Bronchial epithelial cell (primary cell): Measurements from ENCODE around the gene FOXF2. TPM values are rescaled to one million over a fixed set of nuclear protein-coding genes. Genes with fewer than 3 reads are reported as not detected.
A peak's percentile ranks its signal among the peaks of the same experiment; 100 is the strongest.

ENCODE experiments used
- DNase-seq: peaks from one replicate; pipeline ENCODE4 v3.0.0-alpha.2; 2010; ENCODE audit warnings: low read depth
- FAIRE-seq: peaks from 2 replicates; lab custom pipeline; 2011; peaks lifted over from hg19 to GRCh38; lab: Jason Lieb, UNC
- H3K27me3 ChIP-seq: 2 replicates; pipeline ENCODE4 v1.5.1; 2011; ENCODE audit warnings: low read length; ENCODE audit not compliant: control insufficient read depth, insufficient read depth
- H3K36me3 ChIP-seq: 2 replicates; pipeline ENCODE4 v1.5.1; 2011; ENCODE audit warnings: low read length; ENCODE audit not compliant: control insufficient read depth, insufficient read depth
- H3K4me3 ChIP-seq: 2 replicates; pipeline ENCODE4 v1.5.1; 2011; ENCODE audit warnings: mild to moderate bottlenecking, low read depth, low read length, control low read depth
- CTCF ChIP-seq: IDR thresholded peaks from 2 replicates; pipeline ENCODE4 v1.5.1; 2011; ENCODE audit warnings: mild to moderate bottlenecking, moderate library complexity, low read length, control low read depth, inconsistent platforms; ENCODE audit not compliant: insufficient read depth, severe bottlenecking
- total RNA-seq: library from RNA; depleted of rRNA; stranded (reverse); fragments of >200 nt; gene quantifications from 2 replicates; pipeline ENCODE4 v1.2.1, GENCODE V29; 2014

Gene FOXF2
- total RNA-seq, 1 donor from 2014 or later: not detected

GRCh38 chr6:1379017-1379787 lies 10.2 kb upstream of the FOXF2 start:
- FAIRE-seq: no peak
- no peaks in the 10 kb centered on the region for H3K36me3 ChIP-seq
- TF ChIP-seq CTCF: no peak
- DNase-seq: no peak
- H3K4me3 ChIP-seq: no peak overlapping the region
- H3K27me3 ChIP-seq: peaks cover 65% of the 10 kb centered on the region

- FAIRE-seq (no peak), DNase-seq (no peak)
- no peak for TF ChIP-seq CTCF
- Histone ChIP-seq H3K27me3 (peaks cover 65% of the 10 kb centered on the region), H3K4me3 (no peak overlapping the region), H3K36me3 (no peaks in the 10 kb centered on the region)
Observed at GRCh38 chr6:1379788-1380147, 9.6 kb upstream of the FOXF2 start.

- H3K27me3 ChIP-seq: peaks cover 66% of the 10 kb centered on the region
- no peak for FAIRE-seq
Observed at GRCh38 chr6:1380625-1381427, 8.6 kb upstream of the FOXF2 start.

GRCh38 chr6:1381481-1382330 lies 7.7 kb upstream of the FOXF2 start:
- no peak overlapping the region for H3K4me3 ChIP-seq
- H3K27me3 ChIP-seq: peaks cover 69% of the 10 kb centered on the region
- FAIRE-seq (no peak), DNase-seq (no peak)
- H3K36me3 ChIP-seq: no peaks in the 10 kb centered on the region
- peak; percentile 74 for TF ChIP-seq CTCF

More at GRCh38 chr6:1380625-1381427, 8.6 kb upstream of the FOXF2 start:
- no peak for DNase-seq
- no peak for TF ChIP-seq CTCF
- H3K4me3 ChIP-seq: no peak overlapping the region
- no peaks in the 10 kb centered on the region for H3K36me3 ChIP-seq

GRCh38 chr6:1382331-1382882 lies 7.0 kb upstream of the FOXF2 start:
- H3K4me3 ChIP-seq: no peak overlapping the region
- no peak for TF ChIP-seq CTCF
- peaks cover 65% of the 10 kb centered on the region for H3K27me3 ChIP-seq
- DNase-seq (no peak), FAIRE-seq (no peak)
- no peaks in the 10 kb centered on the region for H3K36me3 ChIP-seq
